Activated CD8-positive, alpha-beta memory T cell treated with anti-CD3 and anti-CD28 coated beads for 1 hour (primary cell): ENCODE measurements around the gene SPATA25.

Experiments
- DNase-seq, 2 donors: peaks; one replicate each; pipeline ENCODE4 v3.0.0-alpha.2; 2020; ENCODE audit warnings: low read depth in 1 of 2; ENCODE audit errors: extremely low read depth in 1 of 2

SPATA25 gene

DNA sequence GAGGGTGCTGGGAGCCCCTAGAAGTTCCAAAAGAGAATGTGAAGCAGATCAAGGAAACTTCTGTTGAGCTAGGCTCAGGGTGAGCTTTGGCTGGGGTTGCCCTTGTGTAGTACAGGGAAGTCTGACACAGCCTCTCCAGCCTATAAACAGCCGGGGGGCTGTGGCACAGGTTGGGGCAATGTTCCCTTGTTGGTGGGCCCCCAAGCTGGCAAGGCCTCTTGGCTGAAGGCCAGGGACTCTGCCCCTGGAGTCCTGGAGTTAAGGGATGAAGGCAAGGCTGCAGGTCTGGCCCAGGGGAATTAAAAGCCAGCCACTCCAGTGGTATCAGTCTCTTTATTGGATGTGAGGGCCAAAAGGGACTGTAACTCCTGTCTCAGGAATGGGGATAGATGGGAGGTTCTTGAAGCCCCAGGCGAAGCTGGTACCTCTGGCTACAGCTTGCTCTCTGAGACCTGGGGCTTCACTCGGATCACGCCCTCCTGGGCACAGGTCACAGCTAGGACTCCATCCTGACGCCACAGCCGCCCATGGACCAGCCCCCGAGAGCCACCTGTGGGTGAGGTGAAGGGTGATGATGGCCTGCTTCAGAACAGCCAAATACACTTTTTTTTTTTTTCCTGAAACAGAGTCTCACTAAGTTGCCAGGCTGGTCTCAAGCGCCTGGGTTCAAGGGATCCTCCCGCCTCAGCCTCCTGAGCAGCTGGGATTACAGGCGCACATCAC is 45.9 kb downstream of the SPATA25 start:
- DNase-seq: no peak

- no peak for DNase-seq
These were observed 46.7 kb downstream of the SPATA25 start for GRCh38 chr20:45840700-45841198.

GRCh38 chr20:45836841-45837240 is 50.6 kb downstream of the SPATA25 start:
- no peak for DNase-seq
